GM21576 (cell line): ENCODE results near the gene ADCY4.
"Not testable (repeated sequence)": the region's sequence is repeated elsewhere in the genome, so short reads cannot be mapped to it uniquely, and the experiment has no call there.

Experiments used
- ATAC-seq: cut with Tn5 transposase; IDR thresholded peaks from one replicate; pipeline ENCODE4 v1.9.1; 2021; ENCODE audit warnings: mild to moderate bottlenecking, moderate library complexity; ENCODE audit not compliant: unreplicated experiment

ADCY4 gene

DNA sequence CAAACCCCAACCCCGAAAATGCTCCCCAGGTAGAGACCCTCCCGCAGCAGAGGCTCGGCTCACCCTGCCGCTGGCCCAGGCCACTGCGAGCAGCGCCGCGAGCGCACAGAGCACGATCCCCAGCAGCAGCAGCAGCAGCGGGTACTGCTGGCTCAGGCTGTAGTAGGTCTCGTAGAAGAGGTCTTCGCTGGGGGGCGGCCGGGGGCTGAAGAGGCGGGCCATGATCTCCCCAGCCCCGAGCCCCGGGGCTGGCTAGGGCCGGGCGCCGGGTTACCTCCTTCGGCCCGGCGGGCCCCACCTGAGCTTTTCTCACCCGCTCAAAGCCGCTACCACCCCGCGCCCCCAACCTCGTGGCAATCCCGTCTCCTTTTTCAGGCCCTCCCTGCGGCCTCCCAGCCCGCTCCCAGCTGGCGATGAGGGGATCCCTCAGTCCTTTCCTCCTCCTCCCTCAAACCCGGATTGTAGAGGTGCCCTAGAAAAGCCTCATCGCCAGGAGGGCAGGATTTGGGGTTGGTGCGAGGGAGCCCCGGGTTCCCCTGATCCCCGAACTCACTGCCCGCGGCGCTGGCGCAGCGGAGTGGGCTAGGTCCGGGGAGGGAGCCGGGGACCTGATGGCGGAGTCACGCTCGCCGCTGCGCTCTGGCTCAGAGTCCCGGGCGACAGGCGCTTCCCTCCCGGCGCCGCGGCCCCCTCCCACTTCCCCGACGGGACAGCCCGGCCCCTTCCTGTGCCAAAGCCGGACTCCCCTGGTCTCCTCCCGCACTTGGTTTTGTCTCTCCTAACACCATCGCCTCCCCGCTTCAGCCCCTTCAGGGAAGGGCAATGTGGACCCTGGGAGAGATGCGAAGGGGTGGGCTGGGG, at the start of gene ADCY4:
ADCY4 (minus strand) TSS at position 641 of the 861 bp plus-strand sequence; CDS start at position 222, 419 bp downstream.
- no peak for ATAC-seq

DNA sequence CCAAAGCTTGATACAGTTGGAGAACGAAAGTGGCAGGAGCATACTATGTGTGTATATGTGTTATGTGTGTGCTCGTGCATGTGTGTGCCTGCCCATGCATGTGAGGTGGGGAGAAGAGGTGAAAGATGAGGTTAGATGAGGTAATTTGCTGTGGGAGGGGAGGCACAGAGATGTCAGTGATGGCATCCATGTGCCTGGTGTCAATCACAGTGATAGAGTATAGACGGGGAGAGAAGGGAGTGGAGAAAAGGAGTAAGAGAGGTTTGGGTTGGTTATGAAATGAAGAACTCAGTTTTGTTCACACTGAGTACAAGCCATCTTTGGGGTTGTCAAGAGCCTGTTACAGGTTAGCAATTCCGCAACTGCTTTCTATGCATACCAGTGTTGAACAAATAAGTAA, 49.3 kb upstream of the ADCY4 start:
- no peak for ATAC-seq

DNA sequence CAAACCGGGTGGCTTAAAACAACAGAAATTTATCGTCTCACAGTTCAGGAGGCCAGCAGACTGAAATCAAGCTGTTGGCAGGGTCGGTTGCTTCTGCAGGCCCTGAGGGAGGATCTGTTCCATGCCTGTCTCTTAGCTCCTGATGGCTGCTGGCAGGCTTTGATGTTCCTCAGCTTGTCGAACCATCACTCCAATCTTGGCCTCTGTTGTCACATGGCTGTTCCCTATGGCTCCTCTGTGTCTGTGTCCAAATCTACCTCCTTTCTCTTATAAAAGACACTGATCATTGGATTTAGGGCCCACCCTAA, 47.1 kb upstream of the ADCY4 start:
- no peak for ATAC-seq

DNA sequence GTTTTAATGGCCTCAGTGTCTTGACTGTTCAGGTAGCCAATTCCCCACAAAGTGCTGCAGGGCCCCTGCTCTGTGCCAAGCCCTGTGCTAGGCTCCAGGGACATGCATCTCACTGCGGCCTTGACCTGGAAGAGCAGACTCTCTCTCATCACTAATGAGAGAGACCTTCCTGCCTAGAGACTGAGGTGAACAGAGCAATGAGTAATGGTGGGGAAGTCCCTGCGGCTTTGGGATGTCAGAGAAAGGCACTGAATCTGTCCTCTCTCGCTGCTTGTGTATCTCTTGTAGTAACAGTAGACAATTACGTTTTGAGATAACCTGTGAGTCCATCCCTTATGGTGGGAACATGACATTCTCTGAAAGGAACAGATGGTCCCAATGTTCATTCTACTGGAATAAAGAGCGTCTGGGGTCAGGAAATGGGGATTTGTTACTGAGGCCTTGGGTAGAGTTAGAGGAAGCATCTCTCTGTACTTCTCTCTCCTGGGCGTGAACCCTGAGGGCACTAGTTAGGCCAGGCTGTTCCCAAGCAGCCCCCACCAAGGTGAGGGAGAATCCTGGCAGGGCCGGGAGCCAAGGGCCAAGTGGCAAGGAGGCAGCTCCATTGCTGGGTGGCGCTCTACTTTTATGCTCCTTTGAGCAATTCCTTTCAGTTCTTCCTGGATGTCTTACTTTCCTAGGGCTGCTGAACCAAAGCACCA, 46.6 kb upstream of the ADCY4 start:
- no peak for ATAC-seq

DNA sequence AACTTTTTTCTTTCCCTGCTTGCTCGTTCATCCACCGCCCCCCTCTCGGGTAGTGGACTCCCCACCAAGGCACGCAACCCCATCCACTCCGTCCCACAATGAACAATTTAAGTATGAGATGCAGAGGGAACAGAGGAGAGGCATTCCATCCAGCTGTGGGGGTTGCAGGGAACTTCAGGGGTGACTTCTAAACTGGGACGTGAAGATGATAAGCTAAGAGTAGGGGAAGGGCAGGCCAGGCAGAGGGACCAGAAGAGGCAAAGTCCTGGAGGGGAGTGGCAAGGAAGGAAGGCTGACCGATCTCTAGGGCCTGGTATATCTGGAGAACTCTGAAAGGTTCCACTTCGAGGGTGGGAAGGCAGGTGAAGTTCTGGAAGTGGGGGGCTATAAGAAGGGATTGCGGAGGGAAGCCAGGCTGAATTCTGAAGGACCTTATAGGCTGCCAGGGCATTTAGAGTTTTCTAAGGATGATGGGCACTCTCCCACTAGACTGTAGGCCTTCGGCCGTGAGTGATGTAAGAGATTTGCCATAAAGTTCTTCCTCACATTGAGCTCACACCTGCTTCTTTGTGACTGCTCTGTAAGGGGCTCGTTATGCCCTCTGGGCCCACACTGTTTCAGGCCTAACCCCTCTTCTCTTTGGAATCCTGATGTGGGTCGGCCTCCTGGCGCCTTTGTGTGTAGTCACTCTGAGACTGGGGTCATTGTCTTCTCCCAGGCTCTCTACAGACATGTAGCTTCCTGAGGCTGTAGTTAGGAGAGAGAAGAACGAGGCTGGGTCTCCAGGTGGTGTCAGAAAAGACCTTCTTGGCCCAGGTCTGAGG, 45.2 kb upstream of the ADCY4 start:
- ATAC-seq = no peak

DNA sequence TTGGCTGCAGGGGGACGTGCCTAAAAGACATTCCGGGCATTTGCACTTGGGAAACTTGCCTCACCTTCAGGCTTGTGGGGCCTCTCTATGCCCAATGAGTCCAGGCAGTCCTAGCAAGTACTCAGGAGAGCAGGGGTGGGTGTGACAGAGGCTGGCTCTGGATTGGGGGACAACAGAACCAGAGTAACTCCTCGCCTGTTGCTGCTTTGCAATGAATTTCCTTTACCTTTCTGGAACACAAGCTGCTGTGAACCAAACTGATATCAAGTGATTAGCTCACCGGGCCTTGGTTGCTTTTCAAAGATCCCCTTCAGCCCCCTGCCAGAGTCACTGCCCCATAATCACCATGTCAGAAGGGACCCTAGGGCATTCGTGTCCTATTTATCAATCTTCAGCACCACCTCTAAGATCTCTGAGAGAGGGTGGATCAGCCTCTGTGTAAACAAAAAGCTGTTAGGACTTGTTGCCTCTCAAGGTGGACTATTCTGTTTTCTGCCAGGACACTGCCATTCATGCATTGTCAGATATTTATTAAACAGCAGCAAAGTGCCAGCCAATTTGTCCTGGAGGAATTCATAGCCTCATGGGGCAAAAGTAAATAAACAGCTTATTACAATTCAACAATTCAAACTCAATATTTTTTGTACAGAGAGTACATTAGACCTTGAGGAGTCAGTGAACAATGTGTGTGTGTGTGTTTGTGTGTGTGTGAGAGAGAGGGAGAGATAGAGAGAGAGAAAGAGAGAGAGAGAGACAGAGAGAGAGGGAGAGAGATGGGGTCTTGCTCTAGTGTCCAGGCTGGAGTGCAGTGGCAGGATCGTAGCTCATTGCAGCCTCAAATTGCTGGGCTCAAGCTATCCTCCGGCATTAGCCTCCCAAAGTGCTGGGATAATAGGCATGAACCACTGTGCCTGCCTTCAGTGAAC, 44.4 kb upstream of the ADCY4 start:
- no peak for ATAC-seq

DNA sequence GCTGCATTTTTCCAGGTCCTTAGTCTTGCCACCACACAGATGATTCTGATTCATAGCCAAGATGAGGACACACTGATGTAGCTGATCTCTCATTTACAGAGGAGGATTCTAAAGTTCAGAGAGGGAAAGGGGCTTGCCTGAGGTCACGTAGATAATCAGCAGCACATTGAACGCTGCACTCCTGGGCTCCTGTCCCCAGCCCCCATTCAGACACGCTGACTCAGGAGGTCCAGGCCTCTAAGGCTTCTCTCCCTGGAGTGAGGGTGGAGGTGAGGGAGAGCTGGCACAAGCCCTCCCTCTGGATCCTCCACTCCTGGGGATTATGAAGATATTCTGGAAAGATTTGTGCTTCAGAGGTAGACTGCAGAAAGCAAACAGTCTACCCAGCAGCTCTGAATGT, 43.5 kb upstream of the ADCY4 start:
- ATAC-seq = no peak

DNA sequence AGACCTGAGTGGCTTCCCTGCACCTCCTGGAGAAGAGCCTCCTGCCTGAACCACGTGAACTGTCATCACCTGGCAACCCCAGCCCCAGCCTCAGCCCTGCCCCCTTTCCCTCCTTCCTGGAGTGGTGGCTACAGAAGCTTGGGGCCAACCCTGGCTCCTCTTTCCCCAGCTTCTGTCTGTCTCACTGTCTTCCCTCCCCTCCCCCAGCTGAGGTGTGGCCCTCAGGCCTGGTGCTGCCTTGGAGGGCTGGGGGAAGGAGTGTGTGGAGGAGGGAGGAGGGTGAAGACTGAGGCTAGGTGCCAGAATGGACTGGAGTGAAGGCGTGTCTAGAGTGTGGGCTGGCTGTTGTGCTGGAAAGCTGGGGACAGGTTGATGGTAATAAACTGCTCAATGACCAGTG, 42.8 kb upstream of the ADCY4 start:
- ATAC-seq = no peak

DNA sequence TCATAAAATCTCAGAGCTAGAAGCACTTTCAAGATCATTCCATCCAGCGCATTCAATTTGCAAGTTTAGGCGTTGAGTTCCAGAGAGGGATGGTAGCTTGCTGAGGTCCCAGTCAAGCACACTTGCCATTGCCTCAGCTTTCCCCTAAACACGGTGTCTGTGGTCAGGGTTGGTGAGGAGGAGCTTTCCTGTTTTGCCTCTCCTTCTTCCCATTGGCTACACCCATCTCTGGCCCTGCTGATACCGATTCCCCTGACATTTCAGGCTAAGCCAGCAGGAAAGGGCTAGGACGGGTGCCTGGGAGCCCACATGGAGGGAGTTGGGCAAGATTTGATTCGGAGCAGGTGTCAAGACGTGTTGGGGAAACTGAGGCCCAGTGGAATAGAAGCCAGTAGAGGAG, 42.3 kb upstream of the ADCY4 start:
- ATAC-seq = no peak

DNA sequence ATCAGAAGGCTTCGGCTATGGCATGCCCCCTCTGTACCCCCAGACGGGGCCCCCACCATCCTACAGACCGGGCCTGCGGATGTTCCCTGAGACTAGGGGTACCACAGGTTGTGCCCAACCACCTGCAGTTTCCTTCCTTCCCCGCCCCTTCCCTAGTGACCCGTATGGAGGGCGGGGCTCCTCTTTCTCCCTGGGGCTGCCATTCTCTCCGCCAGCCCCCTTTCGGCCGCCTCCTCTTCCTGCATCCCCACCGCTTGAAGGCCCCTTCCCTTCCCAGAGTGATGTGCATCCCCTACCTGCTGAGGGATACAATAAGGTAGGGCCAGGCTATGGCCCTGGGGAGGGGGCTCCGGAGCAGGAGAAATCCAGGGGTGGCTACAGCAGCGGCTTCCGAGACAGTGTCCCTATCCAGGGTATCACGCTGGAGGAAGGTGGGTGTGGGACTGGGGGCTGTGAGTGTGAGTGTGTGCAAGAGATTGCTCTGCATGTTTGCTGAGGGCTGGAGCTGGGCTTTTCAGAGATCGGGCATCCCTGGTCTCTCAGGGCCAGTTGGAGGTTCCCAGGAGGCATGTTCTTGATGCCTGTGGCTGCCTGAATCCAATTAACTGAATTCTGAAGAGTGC, 41.7 kb upstream of the ADCY4 start:
- no peak for ATAC-seq

DNA sequence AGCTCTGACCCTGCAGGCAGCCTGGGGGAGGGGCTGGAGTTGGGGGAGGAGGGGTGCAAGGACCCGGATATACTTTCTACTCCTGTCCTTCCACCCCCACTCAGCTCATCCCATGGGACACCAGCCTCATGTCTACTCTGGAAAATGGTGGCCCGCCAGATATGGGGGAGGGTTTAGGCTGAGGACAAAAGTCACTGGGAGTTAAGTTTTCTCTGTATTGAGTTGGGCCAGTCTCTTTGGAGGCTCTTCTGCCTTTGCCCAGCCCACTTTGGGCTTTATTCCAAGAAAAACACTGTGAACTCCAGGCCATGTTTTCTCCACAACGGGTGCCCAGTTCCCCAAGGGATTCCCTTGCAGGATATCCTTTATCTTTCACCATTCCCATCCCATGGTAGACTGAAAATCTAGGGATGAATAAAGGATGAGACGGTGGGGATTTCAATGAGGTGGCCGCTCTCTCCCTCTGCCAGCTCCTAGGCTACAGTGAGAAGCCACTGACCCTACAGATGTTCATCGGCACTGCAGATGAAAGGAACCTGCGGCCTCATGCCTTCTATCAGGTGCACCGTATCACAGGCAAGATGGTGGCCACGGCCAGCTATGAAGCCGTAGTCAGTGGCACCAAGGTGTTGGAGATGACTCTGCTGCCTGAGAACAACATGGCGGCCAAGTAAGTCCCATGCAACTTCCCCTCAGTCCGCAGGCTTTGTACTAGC, 38.0 kb upstream of the ADCY4 start:
- no peak for ATAC-seq

DNA sequence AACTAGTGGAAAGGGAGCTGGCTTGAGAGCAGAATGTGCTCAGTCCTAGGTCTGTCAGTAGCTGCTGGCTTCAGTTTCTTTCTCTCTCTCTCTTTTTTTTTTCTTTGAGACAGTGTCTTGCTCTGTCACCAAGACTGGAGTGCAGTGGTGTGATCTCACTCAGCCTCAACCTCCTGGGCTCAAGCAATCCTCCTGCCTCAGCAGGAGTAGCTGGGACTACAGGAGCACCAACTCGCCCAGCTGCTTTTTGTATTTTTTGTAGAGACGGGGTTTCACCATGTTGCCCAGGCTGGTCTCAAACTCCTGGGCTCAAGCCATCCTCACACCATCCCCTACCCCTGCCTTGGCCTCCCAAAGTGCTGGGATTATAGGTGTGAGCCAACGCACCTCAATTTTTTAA, 36.7 kb upstream of the ADCY4 start:
- not testable (repeated sequence) for ATAC-seq

DNA sequence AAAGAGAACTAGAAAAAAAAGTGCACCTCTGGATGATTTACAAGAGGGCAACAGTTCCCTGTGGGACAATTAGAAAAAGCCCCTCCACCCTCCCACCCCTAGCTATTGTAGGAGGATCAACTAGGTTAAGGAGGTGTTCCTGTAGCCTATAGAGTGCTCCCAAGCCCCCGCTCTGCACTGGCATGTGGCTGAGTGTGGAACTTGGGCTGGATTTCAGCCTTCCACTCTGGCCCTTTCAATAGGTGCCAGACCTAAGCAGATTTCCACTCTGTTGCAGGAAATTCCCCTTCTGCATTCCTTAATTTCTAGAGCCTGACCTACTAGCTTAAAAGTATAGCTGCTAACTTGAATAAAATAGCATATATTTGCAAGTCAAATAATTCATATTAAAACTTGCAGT, 35.9 kb upstream of the ADCY4 start:
- ATAC-seq = no peak

DNA sequence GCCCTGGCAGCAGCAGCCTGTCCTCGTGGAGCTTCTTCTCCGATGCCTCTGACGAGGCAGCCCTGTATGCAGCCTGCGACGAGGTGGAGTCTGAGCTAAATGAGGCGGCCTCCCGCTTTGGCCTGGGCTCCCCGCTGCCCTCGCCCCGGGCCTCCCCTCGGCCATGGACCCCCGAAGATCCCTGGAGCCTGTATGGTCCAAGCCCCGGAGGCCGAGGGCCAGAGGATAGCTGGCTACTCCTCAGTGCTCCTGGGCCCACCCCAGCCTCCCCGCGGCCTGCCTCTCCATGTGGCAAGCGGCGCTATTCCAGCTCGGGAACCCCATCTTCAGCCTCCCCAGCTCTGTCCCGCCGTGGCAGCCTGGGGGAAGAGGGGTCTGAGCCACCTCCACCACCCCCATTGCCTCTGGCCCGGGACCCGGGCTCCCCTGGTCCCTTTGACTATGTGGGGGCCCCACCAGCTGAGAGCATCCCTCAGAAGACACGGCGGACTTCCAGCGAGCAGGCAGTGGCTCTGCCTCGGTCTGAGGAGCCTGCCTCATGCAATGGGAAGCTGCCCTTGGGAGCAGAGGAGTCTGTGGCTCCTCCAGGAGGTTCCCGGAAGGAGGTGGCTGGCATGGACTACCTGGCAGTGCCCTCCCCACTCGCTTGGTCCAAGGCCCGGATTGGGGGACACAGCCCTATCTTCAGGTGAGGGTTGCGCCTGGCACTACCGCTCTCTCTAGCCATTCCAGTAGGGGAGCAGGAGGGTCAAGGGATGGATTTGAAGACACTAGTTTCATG, 35.2 kb upstream of the ADCY4 start:
- ATAC-seq = no peak

DNA sequence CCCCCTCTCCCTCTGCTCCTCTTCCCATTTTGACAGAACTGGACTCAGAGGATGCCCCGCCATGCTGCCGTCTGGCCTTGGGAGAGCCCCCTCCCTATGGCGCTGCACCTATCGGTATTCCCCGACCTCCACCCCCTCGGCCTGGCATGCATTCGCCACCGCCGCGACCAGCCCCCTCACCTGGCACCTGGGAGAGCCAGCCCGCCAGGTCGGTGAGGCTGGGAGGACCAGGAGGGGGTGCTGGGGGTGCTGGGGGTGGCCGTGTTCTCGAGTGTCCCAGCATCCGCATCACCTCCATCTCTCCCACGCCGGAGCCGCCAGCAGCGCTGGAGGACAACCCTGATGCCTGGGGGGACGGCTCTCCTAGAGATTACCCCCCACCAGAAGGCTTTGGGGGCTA, 34.6 kb upstream of the ADCY4 start:
- no peak for ATAC-seq

DNA sequence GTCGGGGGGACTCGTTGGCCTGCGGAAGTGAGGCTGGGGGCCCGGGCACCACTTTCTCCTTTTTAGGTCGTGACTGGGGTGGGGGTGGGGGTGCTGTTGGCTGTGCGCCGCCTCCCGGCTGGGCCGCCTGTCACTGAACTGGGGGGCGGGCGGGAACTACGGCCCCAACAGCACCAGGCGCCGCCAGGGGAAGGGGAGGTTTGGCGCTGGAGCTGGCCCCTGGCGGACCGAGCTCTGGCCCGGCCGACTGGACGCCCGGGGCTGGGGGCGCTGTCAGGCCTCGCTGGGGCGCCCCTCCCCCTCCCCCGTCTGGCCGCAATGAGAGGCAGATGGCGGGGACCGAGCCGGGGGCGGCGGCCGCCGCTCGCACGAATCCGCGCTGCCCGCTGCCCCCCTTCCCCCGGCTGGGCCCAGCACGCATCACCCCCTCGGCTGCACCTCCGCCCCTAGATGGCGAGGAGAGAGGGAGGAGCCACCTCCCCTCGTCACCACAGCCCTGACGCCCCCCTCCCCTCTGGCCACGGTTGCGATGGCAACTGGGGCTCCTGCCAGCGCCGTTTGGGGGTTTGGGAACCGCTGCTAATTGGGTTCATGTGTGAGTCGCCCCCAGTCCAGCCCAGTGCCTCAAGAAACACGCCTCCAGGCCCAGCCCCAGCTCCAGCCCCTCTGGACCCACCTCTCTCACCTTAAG, 33.8 kb upstream of the ADCY4 start:
- no peak for ATAC-seq

DNA sequence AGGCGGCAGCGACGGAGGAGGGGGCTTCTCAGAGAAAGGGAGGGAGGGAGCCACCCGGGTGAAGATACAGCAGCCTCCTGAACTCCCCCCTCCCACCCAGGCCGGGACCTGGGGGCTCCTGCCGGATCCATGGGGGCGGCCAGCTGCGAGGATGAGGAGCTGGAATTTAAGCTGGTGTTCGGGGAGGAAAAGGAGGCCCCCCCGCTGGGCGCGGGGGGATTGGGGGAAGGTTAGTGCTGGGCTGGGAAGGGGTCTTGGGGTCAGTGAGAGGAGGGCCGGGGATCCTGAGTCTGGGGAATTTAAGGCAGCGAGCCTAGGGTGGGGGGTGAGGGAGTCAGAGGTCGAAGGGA, 33.3 kb upstream of the ADCY4 start:
- ATAC-seq = no peak

DNA sequence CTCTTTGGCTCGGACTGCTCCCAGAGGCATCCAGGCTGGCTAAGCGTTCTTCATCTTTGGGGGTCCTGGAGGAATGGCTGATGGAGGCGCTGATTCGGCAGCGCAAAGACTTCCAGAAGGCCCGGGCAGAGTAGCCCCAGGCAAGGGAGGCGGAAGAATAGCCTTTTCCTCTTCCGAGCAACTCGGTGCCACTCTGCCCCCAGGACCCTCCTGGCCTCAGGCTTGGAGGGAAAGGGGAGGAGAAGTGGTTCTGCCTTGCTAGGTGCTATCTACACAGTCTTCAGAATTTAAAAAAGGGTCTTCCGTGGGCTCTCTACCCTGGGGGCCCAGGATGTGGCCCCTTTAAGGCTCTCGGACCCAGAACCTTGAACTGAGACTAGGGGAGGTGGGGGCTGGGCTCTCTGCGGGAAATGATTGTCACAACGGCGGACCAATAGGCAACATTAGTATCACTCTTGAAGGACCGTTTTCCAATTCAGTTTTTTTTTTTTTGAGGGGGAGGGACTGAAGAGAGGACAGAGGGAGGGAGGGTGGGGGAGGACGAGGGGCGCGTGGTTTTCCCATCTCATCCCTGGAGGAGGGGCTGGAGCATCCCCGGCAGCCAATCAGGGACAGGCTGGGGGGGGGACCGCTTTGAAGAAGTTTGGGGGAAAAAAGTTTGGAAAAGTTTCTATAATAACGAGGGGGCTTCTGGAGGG, 32.8 kb upstream of the ADCY4 start, which contains the start of gene NFATC4:
NFATC4 (plus strand) TSS at position 671 of the 698 bp plus-strand sequence. CDS start 157 bp downstream, outside the sequence.
- no peak for ATAC-seq
